ENCODE results near the gene SLC43A3. TPM values are rescaled to one million over a fixed set of nuclear protein-coding genes. Genes with fewer than 3 reads are reported as not detected.

The SLC43A3 gene
- total and polyA plus RNA-seq, 9 of the 15 experiments (the other 6 are each of a cell fraction or from before 2014, with no cell fraction given), result 63.7 to 281 (median 139) TPM

- TF ChIP-seq ZNF3 (CRISPR knock-in tag; IDR thresholded peaks at IDR 0.05) (no peak), CREBBP (IDR thresholded peaks at IDR 0.05; ENCODE audit: low read depth, low read length) (no peak), TARDBP (IDR thresholded peaks at IDR 0.05) (peak; percentile 32; the same call in 1 of the 2 replicates), HNRNPL (IDR thresholded peaks at IDR 0.05; ENCODE audit: low read depth, low read length) (no peak), KAT7 (CRISPR knock-in tag; IDR thresholded peaks at IDR 0.05; ENCODE audit: borderline replicate concordance) (no peak), HMGN3 (IDR thresholded peaks at IDR 0.05; ENCODE audit: borderline replicate concordance, extremely low read depth, insufficient read length, low read depth, low read length) (peak; percentile 88), ZNF324 (CRISPR knock-in tag; IDR thresholded peaks at IDR 0.05) (no peak), NRF1 (conservative IDR thresholded peaks at IDR 0.05 in 1 of 2, IDR thresholded peaks at IDR 0.05 in 1 of 2) (peak in 1 of 2 experiments; percentile 37; a peak in 3 of 4 replicates), TCF7 (IDR thresholded peaks at IDR 0.05; ENCODE audit: borderline replicate concordance) (0 out of 2 replicates have a peak, but pooled peaks have one; percentile 61), PRPF4 (IDR thresholded peaks at IDR 0.05; ENCODE audit: insufficient read depth, low read depth, low read length, poor library complexity, severe bottlenecking) (no peak), SIX5 (IDR thresholded peaks at IDR 0.05; ENCODE audit: borderline replicate concordance in 1 of 2, insufficient read depth in 1 of 2, low read depth in 1 of 2, low read length in 2 of 2) (no peak), PCBP2 (IDR thresholded peaks at IDR 0.05; ENCODE audit: low read depth, low read length, poor library complexity, severe bottlenecking) (no peak), BDP1 (IDR thresholded peaks at IDR 0.05; ENCODE audit: insufficient read depth, insufficient read length) (no peak), FOS (IDR thresholded peaks at IDR 0.05; ENCODE audit: extremely low read depth, insufficient read length) (peak; percentile 55), RBM25 (IDR thresholded peaks at IDR 0.05; ENCODE audit: low read depth, low read length, severe bottlenecking) (no peak), TFE3 (CRISPR knock-in tag; IDR thresholded peaks at IDR 0.05) (no peak; the same call in 1 of the 2 replicates), POLR2G (IDR thresholded peaks at IDR 0.05; ENCODE audit: low read depth, low read length) (peak; percentile 70), ZNF507 (tag; conservative IDR thresholded peaks at IDR 0.05) (no peak)
- TF ChIP-seq, protein P1, sequence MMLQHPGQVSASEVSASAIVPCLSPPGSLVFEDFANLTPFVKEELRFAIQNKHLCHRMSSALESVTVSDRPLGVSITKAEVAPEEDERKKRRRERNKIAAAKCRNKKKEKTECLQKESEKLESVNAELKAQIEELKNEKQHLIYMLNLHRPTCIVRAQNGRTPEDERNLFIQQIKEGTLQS (IDR thresholded peaks at IDR 0.05), result peak; percentile 99
- TF ChIP-seq, protein P1 (CRISPR knock-in tag; conservative IDR thresholded peaks at IDR 0.05), result peak; percentile 98
- TF ChIP-seq, protein P2, sequence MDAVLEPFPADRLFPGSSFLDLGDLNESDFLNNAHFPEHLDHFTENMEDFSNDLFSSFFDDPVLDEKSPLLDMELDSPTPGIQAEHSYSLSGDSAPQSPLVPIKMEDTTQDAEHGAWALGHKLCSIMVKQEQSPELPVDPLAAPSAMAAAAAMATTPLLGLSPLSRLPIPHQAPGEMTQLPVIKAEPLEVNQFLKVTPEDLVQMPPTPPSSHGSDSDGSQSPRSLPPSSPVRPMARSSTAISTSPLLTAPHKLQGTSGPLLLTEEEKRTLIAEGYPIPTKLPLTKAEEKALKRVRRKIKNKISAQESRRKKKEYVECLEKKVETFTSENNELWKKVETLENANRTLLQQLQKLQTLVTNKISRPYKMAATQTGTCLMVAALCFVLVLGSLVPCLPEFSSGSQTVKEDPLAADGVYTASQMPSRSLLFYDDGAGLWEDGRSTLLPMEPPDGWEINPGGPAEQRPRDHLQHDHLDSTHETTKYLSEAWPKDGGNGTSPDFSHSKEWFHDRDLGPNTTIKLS (IDR thresholded peaks at IDR 0.05; ENCODE audit: borderline replicate concordance, low read depth), result peak; percentile 66; the same call in 1 of the 2 replicates
These were observed 1.9 kb downstream of the SLC43A3 start (continued) for GRCh38 chr11:57424792-57425564.

Measured in K562 (cell line).